ENCODE data around the gene KCTD16.

DNA sequence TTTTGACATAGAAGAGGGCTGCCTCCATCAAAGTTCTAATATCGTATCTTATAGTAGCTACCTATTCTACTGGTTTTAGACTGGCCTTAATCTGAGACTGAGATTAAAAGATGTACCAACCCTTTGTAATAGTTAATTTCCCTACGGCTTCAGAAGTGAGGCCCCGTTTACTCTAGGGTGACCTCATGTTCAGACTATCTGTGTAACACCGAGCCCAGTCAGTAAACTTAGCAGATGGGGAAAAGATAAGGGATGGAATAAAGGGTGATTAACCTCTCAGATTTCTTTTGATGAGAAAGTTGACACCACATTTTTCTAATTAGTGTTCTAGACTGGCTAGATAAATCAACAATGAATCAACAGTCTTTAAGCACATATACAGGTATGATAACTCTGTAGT lies 283.1 kb downstream of the KCTD16 start:
- no peak for TF ChIP-seq CTCF (conservative IDR thresholded peaks at IDR 0.05; ENCODE audit: low read length)
- TF ChIP-seq EZH2phosphoT487 (IDR thresholded peaks at IDR 0.05; ENCODE audit: borderline replicate concordance, low read depth, low read length), result no peak

Data from OCI-LY7 (cell line).